Measurements from ENCODE around the gene MOB1A. TPM values are rescaled to one million over a fixed set of nuclear protein-coding genes. Genes with fewer than 3 reads are reported as not detected.

Gene MOB1A
- total and polyA plus RNA-seq, 7 donors: 13.6 to 71.2 (median 28.8) TPM

DNA sequence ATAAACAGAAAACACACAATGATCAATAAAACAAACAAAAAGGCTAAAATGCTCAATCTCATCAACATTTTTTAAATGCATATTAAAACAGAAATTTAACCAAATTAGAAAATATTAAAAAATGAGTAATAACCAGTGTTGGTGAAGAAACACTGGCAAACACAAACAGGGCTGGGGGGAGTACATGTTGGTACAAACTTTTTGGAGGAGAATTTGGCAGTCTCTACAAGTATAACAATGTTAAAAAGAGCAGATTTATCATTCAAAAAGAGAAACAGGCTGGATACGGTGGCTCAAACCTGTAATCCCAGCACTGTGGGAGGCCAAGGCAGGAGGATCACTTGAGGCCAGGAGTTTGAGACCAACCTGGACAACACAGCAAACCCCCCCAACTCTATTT is 13.9 kb downstream of the MOB1A start:
- Histone ChIP-seq H3K4me1 (no peaks in the 10 kb centered on the region), H3K27me3 (ENCODE audit: insufficient read depth in 3 of 3, low read length in 2 of 3) (no peaks in the 10 kb centered on the region), H3K4me3 (no peak overlapping the region), H3K27ac (no peak overlapping the region), H3K36me3 (ENCODE audit: insufficient read depth in 1 of 2, low read depth in 1 of 2) (peaks cover 6 to 99% of the 10 kb centered on the region in 2 donors), H3K9me3 (peaks cover 5% of the 10 kb centered on the region)
- WGBS, 3 donors: 97 to 100% (median 98%) methylated on average over 1 of the region's 1 CpG
- ATAC-seq (no peak), DNase-seq (no peak)
- intact Hi-C loops (cut with DNase I): no loop called here
- TF ChIP-seq, protein P1, sequence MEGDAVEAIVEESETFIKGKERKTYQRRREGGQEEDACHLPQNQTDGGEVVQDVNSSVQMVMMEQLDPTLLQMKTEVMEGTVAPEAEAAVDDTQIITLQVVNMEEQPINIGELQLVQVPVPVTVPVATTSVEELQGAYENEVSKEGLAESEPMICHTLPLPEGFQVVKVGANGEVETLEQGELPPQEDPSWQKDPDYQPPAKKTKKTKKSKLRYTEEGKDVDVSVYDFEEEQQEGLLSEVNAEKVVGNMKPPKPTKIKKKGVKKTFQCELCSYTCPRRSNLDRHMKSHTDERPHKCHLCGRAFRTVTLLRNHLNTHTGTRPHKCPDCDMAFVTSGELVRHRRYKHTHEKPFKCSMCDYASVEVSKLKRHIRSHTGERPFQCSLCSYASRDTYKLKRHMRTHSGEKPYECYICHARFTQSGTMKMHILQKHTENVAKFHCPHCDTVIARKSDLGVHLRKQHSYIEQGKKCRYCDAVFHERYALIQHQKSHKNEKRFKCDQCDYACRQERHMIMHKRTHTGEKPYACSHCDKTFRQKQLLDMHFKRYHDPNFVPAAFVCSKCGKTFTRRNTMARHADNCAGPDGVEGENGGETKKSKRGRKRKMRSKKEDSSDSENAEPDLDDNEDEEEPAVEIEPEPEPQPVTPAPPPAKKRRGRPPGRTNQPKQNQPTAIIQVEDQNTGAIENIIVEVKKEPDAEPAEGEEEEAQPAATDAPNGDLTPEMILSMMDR (IDR thresholded peaks at IDR 0.05): no peak

DNA sequence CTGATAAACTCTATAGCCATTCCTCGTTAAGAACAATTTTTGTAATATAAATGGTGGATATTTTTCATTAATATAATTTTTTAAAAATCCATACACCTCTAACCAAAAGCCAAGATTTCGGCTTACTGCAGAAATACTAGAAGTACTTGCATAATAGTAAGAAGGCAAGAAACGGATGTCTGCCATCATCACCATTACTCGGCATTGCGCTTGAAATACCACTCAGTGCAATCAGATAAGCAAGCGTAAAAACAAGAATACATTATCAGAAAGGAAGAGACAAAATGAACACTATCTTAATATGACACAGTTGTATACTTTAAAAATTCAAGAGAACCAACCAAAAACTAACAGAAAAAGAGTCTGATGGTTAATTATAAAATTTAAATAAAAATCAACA is 15.7 kb downstream of the MOB1A start:
- Histone ChIP-seq H3K4me1 (no peaks in the 10 kb centered on the region), H3K27ac (no peak overlapping the region), H3K4me3 (no peak overlapping the region), H3K27me3 (ENCODE audit: insufficient read depth in 3 of 3, low read length in 2 of 3) (no peaks in the 10 kb centered on the region), H3K36me3 (ENCODE audit: insufficient read depth in 1 of 2, low read depth in 1 of 2) (peaks cover 4 to 99% of the 10 kb centered on the region in 2 donors), H3K9me3 (peaks cover 5% of the 10 kb centered on the region)
- WGBS, 3 donors: 92 to 96% (median 92%) methylated on average over 6 of the region's 6 CpGs
- intact Hi-C loops (cut with DNase I): no loop called here
- ATAC-seq (no peak), DNase-seq (no peak)
- TF ChIP-seq, protein P1 (IDR thresholded peaks at IDR 0.05): no peak

DNA sequence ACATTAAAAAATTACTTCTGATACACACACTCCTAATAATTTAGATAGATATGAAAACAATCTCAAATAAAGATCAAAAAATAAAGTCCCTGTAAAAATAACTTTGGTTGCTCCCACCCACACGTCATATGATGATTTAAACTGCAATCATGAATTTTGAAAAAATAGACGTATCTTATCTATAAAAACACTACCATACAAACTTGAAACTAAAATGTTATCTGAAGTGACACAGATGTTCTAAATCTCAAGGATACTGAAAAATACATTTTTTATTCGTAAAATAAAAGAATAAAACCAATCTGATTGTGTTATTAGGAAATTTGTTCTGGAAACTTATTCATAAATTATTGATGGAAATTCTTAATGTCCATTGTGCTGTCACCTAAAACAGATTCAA is 22.8 kb downstream of the MOB1A start:
- no peaks in the 10 kb centered on the region for H3K9me3 ChIP-seq
- intact Hi-C loops (cut with DNase I): no loop called here
- peaks cover 9 to 99% of the 10 kb centered on the region in 2 donors for H3K36me3 ChIP-seq (ENCODE audit: insufficient read depth in 1 of 2, low read depth in 1 of 2)
- no peak for DNase-seq
- 92 to 95% (median 92%) methylated on average over 3 of the region's 3 CpGs for WGBS, 3 donors
- no peaks in the 10 kb centered on the region for H3K27me3 ChIP-seq (ENCODE audit: insufficient read depth in 3 of 3, low read length in 2 of 3)
- H3K4me3 ChIP-seq: no peak overlapping the region
- no peaks in the 10 kb centered on the region for H3K4me1 ChIP-seq
- TF ChIP-seq, protein P1 (IDR thresholded peaks at IDR 0.05): no peak
- no peak overlapping the region for H3K27ac ChIP-seq
- ATAC-seq: no peak

DNA sequence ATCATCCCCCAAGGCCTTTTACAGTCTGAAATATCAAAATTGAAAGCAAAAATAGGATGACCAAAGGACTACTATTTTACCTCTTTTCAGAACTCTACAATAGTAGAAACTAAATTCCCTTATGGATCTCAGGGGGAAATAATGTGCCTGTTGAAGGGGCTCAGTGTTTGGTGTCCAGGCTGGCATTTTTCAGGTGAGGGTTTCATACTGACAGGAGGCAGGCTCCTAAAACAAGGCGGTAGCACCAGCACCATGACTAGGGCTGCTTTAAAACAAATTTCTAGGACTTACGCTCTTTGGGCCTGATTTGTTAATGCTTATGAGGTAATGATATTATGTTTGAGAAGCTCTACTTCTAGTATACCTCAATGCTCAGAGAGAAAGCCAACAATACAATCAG is 25.7 kb downstream of the MOB1A start:
- TF ChIP-seq, protein P1 (IDR thresholded peaks at IDR 0.05): no peak
- intact Hi-C loops (cut with DNase I): no loop called here
- H3K27me3 ChIP-seq (ENCODE audit: insufficient read depth in 3 of 3, low read length in 2 of 3): no peaks in the 10 kb centered on the region
- ATAC-seq: no peak
- H3K36me3 ChIP-seq (ENCODE audit: insufficient read depth in 1 of 2, low read depth in 1 of 2): peaks cover 9 to 79% of the 10 kb centered on the region in 2 donors
- no peak overlapping the region for H3K4me3 ChIP-seq
- WGBS, 3 donors: 89 to 93% (median 93%) methylated on average over 2 of the region's 2 CpGs
- no peaks in the 10 kb centered on the region for H3K9me3 ChIP-seq
- peaks cover 6% of the 10 kb centered on the region for H3K4me1 ChIP-seq
- no peak overlapping the region for H3K27ac ChIP-seq
- no peak for DNase-seq
